DMS 273 (cell line): ENCODE data around the gene WFIKKN1.

Experiments used
- DNase-seq: peaks from one replicate; lab custom pipeline; 2025; ENCODE audit not compliant: unreplicated experiment; lab: John Stamatoyannopoulos, UW

Gene WFIKKN1

GRCh38 chr16:671353-672131 lies 40.8 kb downstream of the WFIKKN1 start:
- DNase-seq, result peak; percentile 42

GRCh38 chr16:672371-672770 lies 41.6 kb downstream of the WFIKKN1 start:
- no peak for DNase-seq

GRCh38 chr16:672851-673250 lies 42.1 kb downstream of the WFIKKN1 start:
- DNase-seq, result no peak

GRCh38 chr16:673399-673991 lies 42.7 kb downstream of the WFIKKN1 start:
- DNase-seq, result no peak

GRCh38 chr16:674214-674881 lies 43.6 kb downstream of the WFIKKN1 start:
- no peak for DNase-seq

GRCh38 chr16:674968-675883 lies 44.4 kb downstream of the WFIKKN1 start, which contains the start of gene RHBDL1:
RHBDL1 (plus strand) TSS chr16:675671; CDS start chr16:675791, 120 bp downstream.
- DNase-seq, result peak; percentile 71

- peak; percentile 62 for DNase-seq
These were observed 45.2 kb downstream of the WFIKKN1 start for GRCh38 chr16:675884-676564.

- no peak for DNase-seq
These were observed 45.7 kb downstream of the WFIKKN1 start for GRCh38 chr16:676565-676902.

- DNase-seq, result no peak
These were observed 46.1 kb downstream of the WFIKKN1 start for GRCh38 chr16:676913-677312.

GRCh38 chr16:677316-678190 lies 46.8 kb downstream of the WFIKKN1 start:
- no peak for DNase-seq

GRCh38 chr16:678209-678857 lies 47.5 kb downstream of the WFIKKN1 start:
- DNase-seq, result no peak

- peak; percentile 93 for DNase-seq
These were observed 48.4 kb downstream of the WFIKKN1 start for GRCh38 chr16:678858-679813.

GRCh38 chr16:679814-680624 lies 49.2 kb downstream of the WFIKKN1 start, which contains the start of gene STUB1:
STUB1 (plus strand) TSS chr16:680410; CDS start chr16:680526, 116 bp downstream.
- DNase-seq, result peak; percentile 95

GRCh38 chr16:680625-680945 lies 49.8 kb downstream of the WFIKKN1 start:
- no peak for DNase-seq

GRCh38 chr16:680967-681745 lies 50.4 kb downstream of the WFIKKN1 start:
- peak; percentile 81 for DNase-seq

GRCh38 chr16:681746-682427 lies 51.1 kb downstream of the WFIKKN1 start:
- DNase-seq, result no peak
